Left ventricle myocardium inferior (tissue), 1 donor: ENCODE measurements around the gene CSMD2. TPM values are rescaled to one million over a fixed set of nuclear protein-coding genes. Genes with fewer than 3 reads are reported as not detected.
"Not testable (repeated sequence)": the region's sequence is repeated elsewhere in the genome, so short reads cannot be mapped to it uniquely, and the experiment has no call there.

ENCODE experiments used
- DNase-seq: peaks from one replicate; pipeline ENCODE4 v3.0.0-alpha.2; 2020
- H3K27ac ChIP-seq: fragments of 200-600 bp; replicated peaks from 2 replicates; pipeline ENCODE4 v1.8.0; 2021
- H3K27me3 ChIP-seq: fragments of 200-600 bp; 2 replicates; pipeline ENCODE4 v1.8.0; 2021; ENCODE audit warnings: low read depth
- H3K36me3 ChIP-seq: fragments of 200-600 bp; 2 replicates; pipeline ENCODE4 v1.8.0; 2021
- H3K4me1 ChIP-seq: fragments of 200-600 bp; 2 replicates; pipeline ENCODE4 v1.8.0; 2021
- H3K4me3 ChIP-seq: fragments of 200-600 bp; 2 replicates; pipeline ENCODE4 v1.8.0; 2021; ENCODE audit warnings: mild to moderate bottlenecking, moderate library complexity
- H3K9me3 ChIP-seq: fragments of 200-600 bp; replicated peaks from 2 replicates; pipeline ENCODE4 v1.8.0; 2021
- intact Hi-C: fragments of 100-400 bp; cut with micrococcal nuclease; formaldehyde crosslinking; loops from one replicate; pipeline ENCODE4 v1.11.0; 2022
- total RNA-seq: library from RNA; stranded (reverse); fragmentation: NEBNext Ultra II Directional; extraction: Animal tissue kit (Norgen Biotek cat#: 25700); gene quantifications from one replicate; pipeline ENCODE4 v1.2.1, GENCODE V29; 2021
- TF ChIP-seq, protein P1 (sequence below): fragments of 200-600 bp; IDR thresholded peaks from 2 replicates; pipeline ENCODE4 v1.8.0; 2021; ENCODE audit warnings: antibody characterized with exemption, mild to moderate bottlenecking, borderline replicate concordance
- donor health status: DM: no; HTN: yes; CAD: no; lungs with severe emphysema.

The CSMD2 gene
- total RNA-seq, 1 donor from 2014 or later = 0.14 TPM

DNA sequence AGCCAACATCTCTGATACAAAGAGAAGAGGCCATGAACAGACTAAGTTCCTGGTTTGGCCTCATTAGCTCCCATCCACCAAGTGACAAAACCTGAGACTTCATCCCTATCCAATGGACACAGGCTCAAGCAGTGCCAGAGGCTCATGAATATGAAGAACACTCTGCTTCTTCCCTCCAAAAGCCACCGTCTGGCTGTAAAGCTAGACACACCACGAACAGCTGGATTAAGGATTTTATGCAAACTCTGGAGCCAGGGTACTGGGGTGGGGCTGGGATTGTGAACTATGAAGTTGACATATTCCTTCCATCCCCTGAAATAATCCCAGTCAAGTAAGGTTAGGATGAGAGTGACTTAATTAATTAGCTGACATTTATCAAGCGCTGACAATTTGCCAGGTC lies 139.4 kb downstream of the CSMD2 start:
- Histone ChIP-seq H3K27ac (no peak overlapping the region), H3K36me3 (no peaks in the 10 kb centered on the region), H3K4me3 (no peak overlapping the region), H3K27me3 (peaks cover 70% of the 10 kb centered on the region), H3K4me1 (no peaks in the 10 kb centered on the region), H3K9me3 (no peaks in the 10 kb centered on the region)
- TF ChIP-seq, protein P1, sequence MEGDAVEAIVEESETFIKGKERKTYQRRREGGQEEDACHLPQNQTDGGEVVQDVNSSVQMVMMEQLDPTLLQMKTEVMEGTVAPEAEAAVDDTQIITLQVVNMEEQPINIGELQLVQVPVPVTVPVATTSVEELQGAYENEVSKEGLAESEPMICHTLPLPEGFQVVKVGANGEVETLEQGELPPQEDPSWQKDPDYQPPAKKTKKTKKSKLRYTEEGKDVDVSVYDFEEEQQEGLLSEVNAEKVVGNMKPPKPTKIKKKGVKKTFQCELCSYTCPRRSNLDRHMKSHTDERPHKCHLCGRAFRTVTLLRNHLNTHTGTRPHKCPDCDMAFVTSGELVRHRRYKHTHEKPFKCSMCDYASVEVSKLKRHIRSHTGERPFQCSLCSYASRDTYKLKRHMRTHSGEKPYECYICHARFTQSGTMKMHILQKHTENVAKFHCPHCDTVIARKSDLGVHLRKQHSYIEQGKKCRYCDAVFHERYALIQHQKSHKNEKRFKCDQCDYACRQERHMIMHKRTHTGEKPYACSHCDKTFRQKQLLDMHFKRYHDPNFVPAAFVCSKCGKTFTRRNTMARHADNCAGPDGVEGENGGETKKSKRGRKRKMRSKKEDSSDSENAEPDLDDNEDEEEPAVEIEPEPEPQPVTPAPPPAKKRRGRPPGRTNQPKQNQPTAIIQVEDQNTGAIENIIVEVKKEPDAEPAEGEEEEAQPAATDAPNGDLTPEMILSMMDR = no peak
- intact Hi-C loops = no loop called here
- DNase-seq = no peak

DNA sequence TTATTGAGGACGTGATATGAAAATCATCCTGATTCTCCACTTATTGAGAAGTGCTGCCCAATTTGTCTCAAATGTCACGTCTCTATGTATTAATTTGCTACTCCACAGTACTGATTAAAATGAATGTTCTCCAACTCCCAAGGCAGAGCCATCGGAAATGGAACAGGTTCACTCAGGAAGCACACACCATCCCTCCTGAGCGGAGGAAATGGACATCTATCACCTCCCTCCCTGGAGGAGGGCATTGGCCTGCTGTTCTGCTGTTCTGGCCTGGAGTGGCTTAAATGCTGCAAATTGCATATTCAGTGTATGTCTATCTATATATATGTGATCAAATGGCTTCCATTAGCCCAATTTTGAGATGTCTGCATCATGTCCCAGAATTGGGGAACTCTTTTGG lies 140.5 kb downstream of the CSMD2 start:
- H3K4me3 ChIP-seq = no peak overlapping the region
- H3K27ac ChIP-seq = no peak overlapping the region
- no peaks in the 10 kb centered on the region for H3K9me3 ChIP-seq
- no peaks in the 10 kb centered on the region for H3K4me1 ChIP-seq
- no peaks in the 10 kb centered on the region for H3K36me3 ChIP-seq
- intact Hi-C loops = no loop called here
- TF ChIP-seq, protein P1 = no peak
- H3K27me3 ChIP-seq = peaks cover 61% of the 10 kb centered on the region
- no peak for DNase-seq

DNA sequence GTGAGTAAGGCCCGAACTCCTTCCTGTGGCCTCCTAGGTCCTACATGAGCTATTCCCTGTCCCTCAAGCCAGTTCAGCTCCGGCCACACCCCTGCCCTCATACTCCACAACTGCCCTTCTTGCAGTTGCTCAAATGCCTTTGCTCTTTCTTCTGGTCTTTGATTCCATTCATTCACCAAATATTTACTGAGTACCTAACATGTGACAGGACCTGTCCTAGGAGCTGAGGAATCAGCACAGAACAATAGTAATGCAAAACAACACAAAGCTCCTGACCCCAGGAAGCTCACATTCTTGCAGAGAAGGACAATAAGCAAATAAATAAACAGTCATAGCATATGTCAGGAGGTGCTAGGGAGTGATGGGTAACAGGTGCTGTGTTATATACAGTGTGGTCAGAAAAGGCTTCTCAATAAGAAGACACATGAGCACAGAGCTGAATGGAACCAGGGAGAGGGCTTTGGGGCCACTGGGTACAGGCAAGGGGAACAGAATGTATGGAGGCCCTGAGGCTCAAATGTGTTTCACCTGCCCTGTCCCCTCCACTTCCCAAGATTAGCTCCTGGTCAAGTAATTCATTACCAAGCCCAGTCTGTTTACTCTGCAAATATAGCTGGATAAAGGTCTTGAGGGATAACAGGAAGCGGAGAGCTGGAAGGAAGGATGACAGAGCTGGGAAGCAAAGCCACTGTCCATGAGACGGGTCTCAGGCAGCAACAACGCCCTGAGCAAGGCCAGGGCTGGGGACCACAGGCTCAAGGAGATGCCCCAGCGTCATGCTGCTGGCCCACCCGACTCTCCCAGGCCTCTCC lies 145.1 kb downstream of the CSMD2 start:
- Histone ChIP-seq H3K27me3 (peaks cover 34% of the 10 kb centered on the region), H3K36me3 (no peaks in the 10 kb centered on the region), H3K9me3 (no peaks in the 10 kb centered on the region), H3K4me1 (no peaks in the 10 kb centered on the region), H3K4me3 (no peak overlapping the region), H3K27ac (no peak overlapping the region)
- no peak for DNase-seq
- TF ChIP-seq, protein P1 = no peak
- intact Hi-C loops = no loop called here

DNA sequence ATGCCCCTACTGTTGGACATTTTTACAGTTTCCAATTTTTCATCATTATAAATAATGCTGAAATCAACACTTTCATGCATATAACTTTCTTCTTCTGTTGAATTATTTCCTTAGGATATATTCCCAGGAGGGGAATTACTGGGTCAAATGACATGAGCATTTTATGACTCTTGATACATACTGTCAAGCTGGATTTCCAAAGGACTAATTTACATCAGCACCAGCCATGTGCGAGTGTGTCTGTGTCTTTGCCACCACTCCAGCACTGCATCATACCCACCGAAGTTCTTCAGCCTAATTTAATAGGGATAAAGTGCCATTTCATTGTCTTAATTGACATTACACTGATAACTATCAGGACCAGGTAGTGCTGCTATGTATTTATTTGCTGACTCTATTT lies 146.7 kb downstream of the CSMD2 start:
- Histone ChIP-seq H3K4me3 (no peak overlapping the region), H3K9me3 (no peaks in the 10 kb centered on the region), H3K27ac (no peak overlapping the region), H3K4me1 (peaks cover 11% of the 10 kb centered on the region), H3K27me3 (peaks cover 21% of the 10 kb centered on the region), H3K36me3 (no peaks in the 10 kb centered on the region)
- DNase-seq = no peak
- TF ChIP-seq, protein P1 = no peak
- intact Hi-C loops = no loop called here

DNA sequence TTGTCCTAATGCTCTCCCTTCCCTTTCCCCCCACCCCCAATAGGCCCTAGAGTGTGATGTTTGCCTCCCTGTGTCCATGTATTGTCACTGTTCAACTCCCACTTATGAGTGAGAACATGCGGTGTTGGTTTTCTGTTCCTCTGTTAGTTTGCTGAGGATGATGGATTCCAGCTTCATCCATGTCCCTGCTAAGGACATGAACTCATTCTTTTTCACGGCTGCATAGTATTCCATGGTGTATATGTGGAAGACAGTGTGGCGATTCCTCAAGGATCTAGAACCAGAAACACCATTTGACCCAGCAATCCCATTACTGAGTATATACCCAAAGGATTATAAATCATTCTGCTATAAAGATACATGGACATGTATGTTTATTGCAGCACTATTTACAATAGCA lies 148.7 kb downstream of the CSMD2 start:
- H3K36me3 ChIP-seq, H3K4me3 ChIP-seq, DNase-seq, intact Hi-C loops, H3K27me3 ChIP-seq, H3K9me3 ChIP-seq, H3K27ac ChIP-seq: not testable (repeated sequence)
- peaks cover 11% of the 10 kb centered on the region for H3K4me1 ChIP-seq

DNA sequence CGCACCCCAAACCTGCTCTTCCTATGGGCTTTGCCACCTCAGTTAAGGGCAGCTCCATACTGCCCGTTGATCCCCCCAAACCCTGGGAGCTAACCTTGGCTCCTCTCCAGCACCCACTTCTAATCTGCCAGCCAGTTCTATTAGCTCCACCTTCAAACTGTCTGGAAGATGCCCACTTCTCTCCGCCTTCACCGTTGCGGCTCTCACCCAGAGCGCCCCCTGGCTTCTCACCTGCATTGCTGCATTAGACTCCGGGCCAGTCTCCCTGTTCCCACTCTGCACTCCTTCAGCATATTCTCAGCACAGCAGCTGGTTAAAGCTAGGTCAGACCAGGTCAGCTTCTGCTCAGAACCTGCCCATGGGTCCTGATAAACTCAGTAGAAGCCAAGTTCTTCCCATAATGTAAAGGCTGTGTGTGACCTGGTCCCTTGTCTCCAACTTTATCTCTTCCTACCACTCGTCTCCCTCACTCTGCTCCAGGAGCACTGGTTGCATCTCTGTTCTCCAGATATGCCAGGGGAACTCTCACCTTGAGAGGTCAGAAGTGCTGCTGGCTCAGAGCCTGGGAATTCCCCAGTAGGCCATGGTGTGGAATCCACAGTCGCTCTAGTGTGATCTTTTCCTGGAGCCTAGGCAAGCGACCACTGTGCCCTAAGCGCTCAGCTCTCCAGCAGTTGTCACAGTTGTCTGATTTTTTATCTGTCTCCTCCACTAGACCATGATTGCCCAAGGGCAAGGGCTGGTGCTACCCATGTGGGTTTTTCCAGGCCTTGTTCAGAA lies 150.9 kb downstream of the CSMD2 start:
- intact Hi-C loops = no loop called here

More for the DNA sequence above, 150.9 kb downstream of the CSMD2 start:
- H3K4me3 ChIP-seq = no peak overlapping the region
- peaks cover 11% of the 10 kb centered on the region for H3K4me1 ChIP-seq
- DNase-seq = peak; percentile 31
- H3K36me3 ChIP-seq = no peaks in the 10 kb centered on the region
- no peak overlapping the region for H3K27ac ChIP-seq
- no peaks in the 10 kb centered on the region for H3K27me3 ChIP-seq
- TF ChIP-seq, protein P1 = peak; percentile 68
- no peaks in the 10 kb centered on the region for H3K9me3 ChIP-seq
